ENCODE data around the gene CEP164.
"Not testable (repeated sequence)": the region's sequence is repeated elsewhere in the genome, so short reads cannot be mapped to it uniquely, and the experiment has no call there.

CEP164 gene

GRCh38 chr11:117444256-117444655 lies 116.6 kb downstream of the CEP164 start:
- Mint-ChIP-seq H3K4me3 (no peak overlapping the region), H3K27ac (no peak overlapping the region), H3K27me3 (peaks cover 41% of the 10 kb centered on the region)

GRCh38 chr11:117444711-117445658 lies 117.3 kb downstream of the CEP164 start:
- H3K4me1 Mint-ChIP-seq (ENCODE audit: low read depth): no peaks in the 10 kb centered on the region
- H3K9me3 Mint-ChIP-seq: no peaks in the 10 kb centered on the region
- no peak overlapping the region for H3K4me3 Mint-ChIP-seq
- H3K27ac Mint-ChIP-seq: no peak overlapping the region
- H3K27me3 Mint-ChIP-seq: peaks cover 43% of the 10 kb centered on the region
- H3K36me3 Mint-ChIP-seq (ENCODE audit: low read depth): no peaks in the 10 kb centered on the region
- intact Hi-C loops (cut with micrococcal nuclease): loop anchor here (5.0 kb wide), 1 partner anchor 372 kb away; no protein-coding TSS in a partner anchor

More at GRCh38 chr11:117444256-117444655, 116.6 kb downstream of the CEP164 start:
- intact Hi-C loops (cut with micrococcal nuclease): loop anchor here (5.0 kb wide), 1 partner anchor 373 kb away; no protein-coding TSS in a partner anchor
- H3K9me3 Mint-ChIP-seq: no peaks in the 10 kb centered on the region
- no peaks in the 10 kb centered on the region for H3K36me3 Mint-ChIP-seq (ENCODE audit: low read depth)
- H3K4me1 Mint-ChIP-seq (ENCODE audit: low read depth): no peaks in the 10 kb centered on the region

GRCh38 chr11:117449111-117449693 lies 121.5 kb downstream of the CEP164 start:
- intact Hi-C loops (cut with micrococcal nuclease): no loop called here
- H3K9me3 Mint-ChIP-seq: peaks cover 7% of the 10 kb centered on the region
- H3K27ac Mint-ChIP-seq: no peak overlapping the region
- H3K4me3 Mint-ChIP-seq: no peak overlapping the region
- no peaks in the 10 kb centered on the region for H3K4me1 Mint-ChIP-seq (ENCODE audit: low read depth)
- H3K27me3 Mint-ChIP-seq: peaks cover 28% of the 10 kb centered on the region
- no peaks in the 10 kb centered on the region for H3K36me3 Mint-ChIP-seq (ENCODE audit: low read depth)

- Mint-ChIP-seq H3K36me3 (ENCODE audit: low read depth) (no peaks in the 10 kb centered on the region), H3K27me3 (peaks cover 33% of the 10 kb centered on the region), H3K9me3 (peaks cover 14% of the 10 kb centered on the region), H3K27ac (no peak overlapping the region), H3K4me3 (no peak overlapping the region), H3K4me1 (ENCODE audit: low read depth) (peaks cover 3% of the 10 kb centered on the region)
- intact Hi-C loops (cut with micrococcal nuclease): no loop called here
Observed at GRCh38 chr11:117453886-117454563, 126.4 kb downstream of the CEP164 start.

- H3K36me3 Mint-ChIP-seq (ENCODE audit: low read depth): no peaks in the 10 kb centered on the region
- H3K9me3 Mint-ChIP-seq: peaks cover 14% of the 10 kb centered on the region
- intact Hi-C loops (cut with micrococcal nuclease): no loop called here
- H3K27ac Mint-ChIP-seq: no peak overlapping the region
- peaks cover 9% of the 10 kb centered on the region for H3K4me1 Mint-ChIP-seq (ENCODE audit: low read depth)
- H3K4me3 Mint-ChIP-seq: no peak overlapping the region
- H3K27me3 Mint-ChIP-seq: peaks cover 37% of the 10 kb centered on the region
Observed at GRCh38 chr11:117454564-117454917, 126.9 kb downstream of the CEP164 start.

- intact Hi-C loops (cut with micrococcal nuclease): no loop called here
- Mint-ChIP-seq H3K4me3 (no peak overlapping the region), H3K27me3 (peaks cover 41% of the 10 kb centered on the region), H3K9me3 (peaks cover 14% of the 10 kb centered on the region), H3K27ac (no peak overlapping the region), H3K4me1 (ENCODE audit: low read depth) (peaks cover 25% of the 10 kb centered on the region), H3K36me3 (ENCODE audit: low read depth) (no peaks in the 10 kb centered on the region)
Observed at GRCh38 chr11:117456027-117456720, 128.5 kb downstream of the CEP164 start.

GRCh38 chr11:117456721-117457029 lies 129.0 kb downstream of the CEP164 start:
- Mint-ChIP-seq H3K4me1 (ENCODE audit: low read depth) (peaks cover 28% of the 10 kb centered on the region), H3K27me3 (peaks cover 41% of the 10 kb centered on the region), H3K9me3 (peaks cover 14% of the 10 kb centered on the region)
- H3K4me3 Mint-ChIP-seq; intact Hi-C loops (cut with micrococcal nuclease); H3K27ac Mint-ChIP-seq; H3K36me3 Mint-ChIP-seq (ENCODE audit: low read depth): not testable (repeated sequence)

GRCh38 chr11:117457031-117457785 lies 129.6 kb downstream of the CEP164 start:
- no peak overlapping the region for H3K4me3 Mint-ChIP-seq
- peaks cover 14% of the 10 kb centered on the region for H3K9me3 Mint-ChIP-seq
- H3K27ac Mint-ChIP-seq: no peak overlapping the region
- H3K36me3 Mint-ChIP-seq (ENCODE audit: low read depth): no peaks in the 10 kb centered on the region
- peaks cover 38% of the 10 kb centered on the region for H3K27me3 Mint-ChIP-seq
- intact Hi-C loops (cut with micrococcal nuclease): no loop called here
- H3K4me1 Mint-ChIP-seq (ENCODE audit: low read depth): peaks cover 28% of the 10 kb centered on the region

GRCh38 chr11:117457835-117458234 lies 130.2 kb downstream of the CEP164 start:
- peaks cover 28% of the 10 kb centered on the region for H3K4me1 Mint-ChIP-seq (ENCODE audit: low read depth)
- no peaks in the 10 kb centered on the region for H3K36me3 Mint-ChIP-seq (ENCODE audit: low read depth)
- no peak overlapping the region for H3K4me3 Mint-ChIP-seq
- H3K9me3 Mint-ChIP-seq: peaks cover 14% of the 10 kb centered on the region
- intact Hi-C loops (cut with micrococcal nuclease): no loop called here
- H3K27me3 Mint-ChIP-seq: peaks cover 38% of the 10 kb centered on the region
- no peak overlapping the region for H3K27ac Mint-ChIP-seq

GRCh38 chr11:117458275-117459122 lies 130.8 kb downstream of the CEP164 start:
- peaks cover 39% of the 10 kb centered on the region for H3K27me3 Mint-ChIP-seq
- peaks cover 14% of the 10 kb centered on the region for H3K9me3 Mint-ChIP-seq
- peak overlapping the region; percentile 76 for H3K27ac Mint-ChIP-seq

GRCh38 chr11:117459123-117459978 lies 131.7 kb downstream of the CEP164 start:
- peaks cover 39% of the 10 kb centered on the region for H3K27me3 Mint-ChIP-seq
- intact Hi-C loops (cut with micrococcal nuclease): no loop called here
- peak overlapping the region; percentile 76 for H3K27ac Mint-ChIP-seq
- H3K4me3 Mint-ChIP-seq: no peak overlapping the region
- H3K36me3 Mint-ChIP-seq (ENCODE audit: low read depth): no peaks in the 10 kb centered on the region
- H3K4me1 Mint-ChIP-seq (ENCODE audit: low read depth): peaks cover 28% of the 10 kb centered on the region
- H3K9me3 Mint-ChIP-seq: peaks cover 5% of the 10 kb centered on the region

More at GRCh38 chr11:117458275-117459122, 130.8 kb downstream of the CEP164 start:
- no peaks in the 10 kb centered on the region for H3K36me3 Mint-ChIP-seq (ENCODE audit: low read depth)
- H3K4me3 Mint-ChIP-seq: no peak overlapping the region
- intact Hi-C loops (cut with micrococcal nuclease): no loop called here
- H3K4me1 Mint-ChIP-seq (ENCODE audit: low read depth): peaks cover 28% of the 10 kb centered on the region

GRCh38 chr11:117459979-117460300 lies 132.3 kb downstream of the CEP164 start:
- peaks cover 39% of the 10 kb centered on the region for H3K27me3 Mint-ChIP-seq
- peak overlapping the region; percentile 76 for H3K27ac Mint-ChIP-seq
- no peaks in the 10 kb centered on the region for H3K9me3 Mint-ChIP-seq

More at GRCh38 chr11:117459979-117460300, 132.3 kb downstream of the CEP164 start:
- H3K4me1 Mint-ChIP-seq (ENCODE audit: low read depth): peaks cover 28% of the 10 kb centered on the region
- no peak overlapping the region for H3K4me3 Mint-ChIP-seq
- no peaks in the 10 kb centered on the region for H3K36me3 Mint-ChIP-seq (ENCODE audit: low read depth)
- intact Hi-C loops (cut with micrococcal nuclease): no loop called here

All from dendritic cell treated with granulocyte-macrophage colony-stimulating factor and Interleukin-4, amounts not matched to agents 40 ng/mL and 50 ng/mL, for 4 days (primary cell).